HG02623 (cell line): ENCODE results near the gene TRPC5OS.

Source experiments
- ATAC-seq: cut with Tn5 transposase; IDR thresholded peaks from one replicate; pipeline ENCODE4 v1.9.1; 2021; ENCODE audit warnings: moderate library complexity; ENCODE audit not compliant: unreplicated experiment

The TRPC5OS gene

DNA sequence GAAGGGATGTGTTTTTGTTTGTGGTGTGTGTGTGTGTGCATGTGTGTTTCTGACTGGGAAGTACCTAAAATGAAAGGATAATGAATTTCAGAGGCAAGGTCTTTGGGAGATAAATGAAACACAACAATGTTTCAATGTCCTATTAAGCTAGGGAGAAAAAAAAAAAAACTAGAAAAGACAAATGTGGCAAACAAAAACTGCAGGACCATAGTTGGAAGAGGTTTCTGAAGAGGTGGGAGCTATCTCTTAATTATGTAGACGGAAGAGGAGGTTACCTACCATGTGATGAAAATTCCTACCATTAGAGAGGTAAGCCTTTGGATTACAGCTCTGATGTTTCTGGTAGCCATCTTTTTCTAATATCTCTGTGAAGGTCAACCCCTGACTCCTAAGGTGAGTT is at the start of gene TRPC5OS:
Gene TRPC5OS (plus strand): TSS at position 301 of the 400 bp plus-strand sequence. CDS start 25,669 bp downstream, outside the sequence.
- ATAC-seq = no peak

DNA sequence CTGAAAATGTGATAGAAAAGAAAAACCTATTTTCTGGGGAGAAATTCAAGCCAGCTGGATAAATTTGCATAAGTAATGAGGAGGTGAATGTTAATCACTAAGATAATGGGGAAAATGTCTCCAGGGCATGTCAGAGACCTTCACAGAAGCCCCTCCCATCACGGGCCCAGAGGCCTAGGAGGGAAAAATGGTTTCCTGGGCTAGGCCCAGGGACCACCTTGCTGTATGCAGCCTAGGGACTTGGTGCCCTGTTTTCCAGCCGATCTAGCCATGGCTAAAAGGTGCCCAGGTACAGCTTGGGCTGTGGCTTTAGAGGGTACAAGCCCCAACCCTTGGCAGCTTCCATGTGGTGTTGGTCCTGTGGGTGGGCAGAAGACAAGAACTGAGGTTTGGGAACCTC is 46.6 kb upstream of the TRPC5OS start:
- ATAC-seq = no peak

DNA sequence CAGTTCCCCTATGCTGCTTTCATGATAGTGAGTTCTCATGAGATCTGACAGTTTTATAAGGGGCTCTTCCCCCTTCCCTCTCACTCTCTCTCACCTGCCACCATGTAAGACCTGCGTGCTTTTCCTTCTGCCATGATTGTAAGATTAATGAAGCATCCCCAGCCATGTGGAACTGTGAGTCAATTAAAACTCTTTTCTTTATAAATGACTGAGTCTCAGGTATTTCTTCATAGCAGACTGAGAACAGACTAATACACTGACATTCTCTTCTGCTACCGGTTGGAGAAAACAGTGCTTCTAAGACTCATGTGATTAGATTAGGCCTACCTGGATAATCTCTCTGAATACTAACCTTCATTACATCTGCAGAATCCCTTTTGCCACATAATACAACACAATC is 45.4 kb upstream of the TRPC5OS start:
- ATAC-seq = no peak

DNA sequence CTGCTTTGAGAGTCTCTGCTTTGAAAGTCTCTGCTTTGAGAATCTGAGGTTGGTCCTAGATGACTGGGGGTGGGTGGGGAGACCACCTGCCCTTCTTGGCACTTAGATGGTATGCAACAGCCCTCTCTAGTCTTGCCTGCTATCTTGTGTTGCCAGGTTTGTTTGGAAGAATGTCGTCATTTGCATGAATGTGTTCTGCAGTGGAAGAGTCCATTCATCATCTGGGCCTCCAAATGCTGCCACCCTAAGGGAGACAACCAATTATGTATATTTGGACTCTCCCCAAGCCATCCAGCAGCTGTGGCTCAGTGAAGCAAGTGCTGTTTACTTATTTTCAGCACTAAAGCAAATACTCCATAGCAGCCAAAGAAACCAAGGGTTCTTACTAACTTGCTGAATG is 44.6 kb upstream of the TRPC5OS start:
- ATAC-seq = no peak

DNA sequence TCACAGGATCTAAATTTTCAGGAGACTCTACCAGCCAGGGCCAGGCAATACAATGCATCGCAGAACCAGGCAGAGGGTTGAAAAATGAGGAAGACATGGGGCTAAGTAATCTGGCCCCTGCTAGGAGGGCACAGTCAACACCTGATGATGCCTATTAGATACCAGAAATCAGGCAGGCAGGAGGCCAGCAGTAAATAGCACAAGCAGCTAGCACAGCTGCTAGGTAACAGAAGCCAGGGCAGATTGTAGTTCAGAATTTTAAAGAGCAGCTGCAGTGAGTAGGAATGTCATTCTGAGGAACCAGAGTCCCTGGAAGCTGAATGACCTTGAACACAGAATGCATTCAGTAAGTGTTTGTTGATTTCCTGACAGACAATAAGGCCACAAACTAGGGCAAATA is 38.8 kb upstream of the TRPC5OS start:
- no peak for ATAC-seq

DNA sequence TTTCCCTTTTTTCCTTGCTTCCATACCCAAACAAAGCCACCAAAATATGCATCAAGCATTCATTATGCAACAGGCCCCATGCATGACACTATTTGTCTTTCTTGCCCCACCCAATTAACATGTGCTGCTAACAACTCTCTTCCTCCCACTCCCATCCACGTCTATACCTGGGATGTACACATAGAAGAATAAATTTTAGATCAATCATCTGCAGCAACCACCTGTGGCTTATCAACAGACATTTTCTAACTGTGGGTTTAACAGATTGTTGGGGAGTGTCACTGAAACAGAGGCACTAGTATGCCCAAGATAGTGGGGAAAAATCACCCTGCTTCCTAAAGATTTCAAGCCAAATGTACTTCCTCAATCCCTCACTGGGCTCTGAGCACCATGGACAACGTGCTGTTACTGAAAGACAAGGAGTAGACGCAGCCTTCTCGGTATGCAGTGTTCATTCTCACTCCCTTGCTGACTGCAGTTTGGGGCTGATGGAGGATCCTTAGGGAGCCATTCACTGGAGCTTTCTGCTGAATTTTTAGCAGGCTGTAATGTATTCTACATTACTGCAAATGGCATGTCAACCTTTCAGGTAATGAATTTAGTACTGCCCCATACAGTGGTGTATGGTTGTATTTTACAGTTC is 28.4 kb upstream of the TRPC5OS start:
- ATAC-seq = no peak

DNA sequence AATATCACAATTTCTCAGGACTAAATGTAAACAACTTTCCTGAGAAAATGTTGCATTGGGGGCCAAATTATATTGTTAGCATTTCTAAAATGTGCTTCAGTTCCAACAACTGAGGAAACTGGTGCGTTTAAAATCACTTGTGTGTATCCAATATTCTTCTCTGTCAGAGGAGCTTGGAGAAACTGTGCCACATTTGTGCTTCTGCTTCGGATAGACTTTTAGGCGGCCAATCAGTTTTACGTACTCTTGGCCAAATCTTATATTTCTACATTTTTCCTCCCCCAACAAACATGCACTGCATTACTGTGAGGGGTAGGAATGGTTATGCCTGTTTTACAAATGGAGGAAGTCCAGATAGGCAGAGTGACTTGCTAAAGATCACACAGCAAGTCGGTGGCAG is 27.4 kb upstream of the TRPC5OS start:
- no peak for ATAC-seq

DNA sequence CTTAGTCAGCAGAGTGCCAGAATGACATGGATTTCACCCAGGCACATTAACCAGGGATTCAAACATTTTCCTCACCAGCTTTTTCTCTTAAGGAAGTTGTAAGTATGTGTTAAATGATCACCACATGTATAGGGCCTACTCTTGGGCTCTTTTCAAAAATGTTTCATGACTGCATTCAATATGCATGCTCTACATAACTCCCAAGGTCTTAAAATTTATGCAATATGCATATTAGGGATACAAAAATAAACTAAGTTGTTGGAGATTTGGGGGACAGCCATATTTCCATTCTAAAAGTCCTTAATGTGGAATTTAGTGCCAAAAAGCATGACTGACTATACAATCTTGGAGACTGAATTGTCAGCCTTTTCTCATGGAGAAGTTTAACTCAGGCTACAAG is 25.0 kb upstream of the TRPC5OS start:
- no peak for ATAC-seq

DNA sequence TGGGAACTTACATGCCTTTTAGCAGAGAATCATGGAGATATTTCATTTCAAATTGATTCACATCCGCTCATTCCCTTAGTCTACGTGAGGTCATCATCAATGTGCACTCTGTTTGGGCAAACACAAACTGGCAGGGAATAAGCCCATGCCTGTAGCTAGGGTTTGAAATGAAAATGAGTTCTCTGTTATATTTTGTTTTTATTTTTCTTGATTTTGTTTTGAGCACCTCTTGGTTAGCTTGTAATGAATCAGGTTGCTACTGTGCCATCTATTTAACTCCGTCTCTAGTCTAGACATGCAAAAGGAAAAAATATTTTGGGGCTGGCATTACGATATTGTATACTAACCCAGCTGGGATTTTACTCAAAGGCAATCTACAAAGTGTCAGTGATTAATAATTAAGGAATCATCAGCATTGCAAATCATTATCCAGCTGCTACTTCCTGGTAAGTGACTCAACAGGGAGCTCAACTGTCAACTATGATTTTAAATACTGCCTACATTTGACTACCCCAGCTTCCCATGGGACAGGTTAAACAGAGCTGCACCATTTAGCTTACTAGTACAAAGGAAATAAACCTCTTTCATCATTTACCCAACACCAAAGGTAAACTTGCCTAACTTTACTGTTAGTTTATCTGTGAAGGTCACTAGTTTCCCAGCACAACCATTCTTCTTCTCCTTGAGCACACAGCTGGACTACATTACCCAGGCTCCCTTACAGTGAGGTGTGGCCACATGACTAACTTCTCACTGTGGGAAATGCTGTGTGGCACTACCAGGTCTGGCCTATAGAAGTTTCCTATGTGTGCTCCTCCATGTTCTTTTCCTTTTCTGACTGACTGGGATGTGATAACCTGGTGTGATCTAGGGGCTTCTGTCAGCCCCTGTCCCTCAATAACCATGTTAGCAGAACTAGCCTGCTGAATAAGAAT is 21.2 kb upstream of the TRPC5OS start:
- ATAC-seq = no peak

DNA sequence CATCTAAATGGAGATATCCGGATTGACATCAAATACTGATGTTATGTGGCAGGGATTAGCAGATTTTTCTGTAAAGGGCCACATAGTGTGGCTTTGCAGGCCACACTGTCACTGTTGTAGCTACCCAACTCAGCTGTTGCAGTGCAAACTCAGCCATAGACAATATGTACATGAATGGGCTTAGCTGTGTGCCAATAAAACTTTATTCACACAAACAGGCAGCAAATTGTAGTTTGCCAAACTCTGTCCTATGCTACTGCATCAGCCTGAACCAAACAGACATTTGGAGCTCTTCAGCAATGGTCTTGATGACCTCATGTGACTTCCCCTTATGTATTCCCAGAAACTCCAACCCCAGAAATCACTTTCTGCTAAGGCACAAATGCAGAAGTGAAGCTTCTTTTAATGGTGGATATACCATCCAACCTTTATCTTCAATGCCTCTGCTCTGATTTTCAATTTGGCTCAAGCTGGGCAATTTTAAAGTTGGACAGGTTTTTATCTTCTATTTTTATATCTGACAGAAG is 18.4 kb upstream of the TRPC5OS start:
- ATAC-seq = no peak

DNA sequence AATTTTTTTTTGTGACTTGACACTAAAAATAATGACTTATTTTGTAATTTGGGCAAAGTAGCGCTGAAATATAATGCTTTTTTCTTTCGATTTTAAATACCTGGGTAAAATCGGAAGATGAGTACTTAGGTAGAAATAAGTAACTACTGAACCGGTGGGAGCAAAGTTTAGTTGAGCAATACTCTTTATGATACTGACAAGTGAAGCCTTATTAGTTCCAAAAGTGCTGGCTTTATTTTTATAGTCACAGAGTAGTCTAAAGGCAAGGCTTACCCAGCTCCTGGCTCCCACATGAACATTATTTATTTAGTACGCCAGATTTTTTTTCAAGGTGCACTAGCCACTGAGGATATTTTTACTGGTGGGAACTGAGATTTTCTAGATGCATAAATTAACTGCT is 14.4 kb upstream of the TRPC5OS start:
- ATAC-seq = no peak

DNA sequence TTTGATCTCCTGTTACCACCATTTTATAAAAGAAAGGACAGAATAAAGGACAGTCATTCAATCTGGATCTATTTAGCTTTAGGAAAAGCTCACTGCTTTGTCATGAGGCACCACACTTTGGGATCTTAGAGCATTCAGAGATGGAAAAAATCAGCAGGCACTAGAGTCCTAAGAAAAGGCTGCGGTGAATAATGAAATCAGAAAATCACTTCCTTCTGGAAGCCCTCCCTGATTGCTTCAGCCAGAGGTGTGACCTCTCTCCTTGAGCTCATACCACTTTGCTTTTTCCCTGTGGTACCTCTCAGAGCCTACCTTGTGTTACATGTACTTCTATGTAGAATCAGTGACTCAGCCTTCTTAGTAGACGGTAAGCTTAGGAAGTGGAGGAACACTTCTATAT is 8.7 kb upstream of the TRPC5OS start:
- no peak for ATAC-seq

DNA sequence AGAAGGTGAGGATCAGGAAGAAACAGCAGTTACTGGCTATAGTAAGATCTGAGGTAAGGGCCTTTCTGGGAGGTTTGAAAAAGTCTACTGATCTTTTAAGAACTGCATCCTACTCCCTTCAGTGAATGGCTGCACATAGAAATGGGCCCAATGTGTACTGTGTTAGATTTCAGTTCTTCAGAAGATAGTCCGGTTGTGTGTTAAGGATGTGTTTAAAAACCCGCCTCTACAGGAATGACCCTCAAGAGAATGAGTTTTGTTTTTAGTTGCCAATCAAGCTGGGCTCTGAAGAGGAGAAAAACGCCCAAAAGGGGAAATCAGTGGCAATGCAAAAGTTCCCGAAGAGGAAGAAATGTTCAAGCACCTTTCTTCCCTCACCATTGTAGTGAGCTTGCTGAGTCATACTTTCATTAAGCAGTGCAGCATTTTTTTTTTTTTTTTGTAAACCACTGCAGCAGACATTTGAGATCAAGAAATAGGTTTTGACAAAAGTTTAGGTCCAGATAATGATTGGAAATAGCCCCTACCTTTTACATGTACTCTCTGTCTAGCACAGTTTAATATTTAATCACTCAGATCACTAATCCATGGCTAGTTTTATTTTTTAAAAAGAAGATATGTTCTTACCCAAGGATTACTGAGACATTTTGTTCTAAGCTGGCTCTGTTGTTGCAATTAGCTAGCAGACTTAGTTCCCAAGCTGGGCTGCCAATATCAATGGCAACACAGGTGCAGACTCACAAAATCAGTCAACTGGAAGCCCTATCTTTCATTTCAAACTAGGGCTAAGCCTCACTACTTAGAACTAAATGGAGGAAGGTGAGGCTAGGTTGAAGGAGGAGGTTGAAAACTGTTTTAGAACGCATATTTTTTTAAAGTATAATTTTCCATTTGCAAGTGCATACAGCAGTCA is 7.0 kb upstream of the TRPC5OS start:
- peak; percentile 65 for ATAC-seq

DNA sequence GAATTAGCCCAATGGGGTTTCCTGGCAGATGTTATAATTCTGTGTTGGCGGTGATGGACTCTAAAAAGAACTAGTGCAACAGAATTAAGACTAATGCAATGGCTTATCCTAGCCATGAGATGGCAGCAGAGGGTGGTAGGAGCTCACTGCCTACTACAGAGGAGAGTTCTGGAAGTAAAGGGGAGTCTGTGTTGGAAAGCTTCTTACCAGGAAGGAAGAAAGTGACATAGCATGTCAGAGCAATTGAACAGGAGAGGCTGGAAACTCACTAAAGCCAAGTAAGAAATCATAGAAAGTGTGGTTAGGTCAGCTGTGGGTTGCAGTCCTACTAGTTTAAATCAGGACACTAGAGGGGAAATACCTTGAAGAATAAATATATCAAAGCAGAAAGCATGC is 6.3 kb upstream of the TRPC5OS start:
- ATAC-seq = peak; percentile 73

DNA sequence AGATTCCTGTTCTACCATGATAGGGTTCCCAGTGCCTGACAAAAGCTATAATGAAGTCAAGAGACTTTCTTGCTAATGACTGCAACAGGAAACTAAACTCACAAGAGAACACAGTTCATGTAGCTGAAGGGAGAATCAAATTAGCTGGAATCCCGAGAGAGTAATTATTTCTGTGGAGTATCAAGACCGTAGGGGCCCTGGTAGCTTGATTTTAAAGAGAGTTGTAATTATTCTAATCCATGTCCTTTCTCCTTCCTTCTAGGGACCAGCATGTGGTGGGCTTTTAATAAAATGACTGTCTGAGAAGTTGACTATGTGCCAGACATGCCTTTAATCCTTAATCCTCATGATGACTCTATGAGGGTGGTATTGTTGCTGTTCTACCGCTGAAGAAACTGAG is 1.7 kb upstream of the TRPC5OS start:
- ATAC-seq = no peak

DNA sequence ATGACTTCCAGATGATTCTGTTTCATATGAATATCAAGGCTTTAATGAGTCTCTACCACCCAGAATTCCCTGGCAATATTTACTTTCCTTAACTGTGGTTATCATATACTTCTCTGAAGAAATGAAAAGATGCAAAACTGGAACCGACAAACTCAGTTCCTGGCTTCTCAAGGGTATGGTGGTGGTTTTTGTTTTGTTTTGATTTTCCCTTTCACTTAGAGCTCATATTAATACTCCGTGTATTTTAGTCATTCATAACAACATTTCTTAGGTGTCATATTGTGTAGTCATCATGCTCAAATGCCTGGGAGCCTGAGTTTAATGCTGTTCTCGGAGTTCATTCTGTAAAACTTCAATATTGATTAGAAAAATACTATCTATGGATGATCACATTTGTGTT is 665 bp downstream of the TRPC5OS start:
- no peak for ATAC-seq

DNA sequence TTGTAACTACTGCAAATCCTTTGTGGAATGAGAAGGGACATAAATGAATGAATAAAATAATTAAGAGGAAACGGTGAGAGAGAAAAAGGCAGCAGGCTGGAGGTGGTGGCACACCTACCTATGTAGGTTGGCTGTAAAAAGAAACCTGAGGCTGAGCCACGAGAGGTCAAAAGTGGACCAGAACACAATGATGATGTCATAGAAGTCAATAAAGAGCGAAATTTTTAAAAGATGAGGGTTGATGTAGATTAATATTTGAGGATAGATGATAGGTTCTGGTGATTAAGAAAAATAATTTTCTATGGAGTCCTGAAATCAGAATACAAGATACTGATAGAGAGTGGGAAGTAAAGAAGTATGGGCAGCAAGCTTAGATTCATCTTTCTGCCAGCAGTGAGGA is 1.7 kb downstream of the TRPC5OS start:
- ATAC-seq = no peak

DNA sequence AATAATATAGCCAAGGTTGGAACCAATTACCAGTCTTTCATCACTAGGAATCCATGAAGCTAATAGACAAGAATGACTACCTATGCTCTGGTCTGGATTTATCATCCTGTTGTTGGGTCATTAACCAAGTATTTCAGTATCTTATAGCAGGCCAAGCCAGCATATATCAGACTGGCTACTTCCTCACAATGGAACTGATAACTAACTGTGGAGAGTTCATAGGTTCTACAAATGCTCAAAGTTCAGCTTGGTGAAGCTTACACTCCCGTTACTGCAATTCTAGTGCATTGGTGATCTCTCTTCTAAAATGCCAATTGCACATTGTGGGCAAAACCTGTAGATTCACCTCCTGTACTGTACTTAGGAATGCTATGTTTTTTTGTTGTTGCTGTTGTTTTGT is 4.8 kb downstream of the TRPC5OS start:
- ATAC-seq = no peak

DNA sequence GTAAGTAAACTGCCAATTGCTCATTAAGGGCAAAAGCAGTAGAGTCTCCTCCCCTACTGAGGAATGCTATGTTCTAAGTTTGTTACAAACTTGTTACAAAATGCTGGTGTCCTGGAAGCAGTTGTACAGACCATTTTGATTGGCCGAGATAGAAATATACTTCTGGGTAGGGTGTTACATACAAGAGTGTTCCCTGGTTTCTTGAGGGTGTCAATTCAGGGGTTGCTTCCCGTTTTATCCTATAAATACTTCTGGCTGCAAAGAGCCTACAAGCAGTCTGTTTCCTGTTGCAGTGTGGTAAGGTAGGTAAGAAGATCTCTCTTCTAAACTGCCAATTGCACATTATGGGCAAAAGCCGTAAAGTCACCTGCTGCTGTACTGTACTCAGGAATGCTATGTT is 5.7 kb downstream of the TRPC5OS start:
- no peak for ATAC-seq

DNA sequence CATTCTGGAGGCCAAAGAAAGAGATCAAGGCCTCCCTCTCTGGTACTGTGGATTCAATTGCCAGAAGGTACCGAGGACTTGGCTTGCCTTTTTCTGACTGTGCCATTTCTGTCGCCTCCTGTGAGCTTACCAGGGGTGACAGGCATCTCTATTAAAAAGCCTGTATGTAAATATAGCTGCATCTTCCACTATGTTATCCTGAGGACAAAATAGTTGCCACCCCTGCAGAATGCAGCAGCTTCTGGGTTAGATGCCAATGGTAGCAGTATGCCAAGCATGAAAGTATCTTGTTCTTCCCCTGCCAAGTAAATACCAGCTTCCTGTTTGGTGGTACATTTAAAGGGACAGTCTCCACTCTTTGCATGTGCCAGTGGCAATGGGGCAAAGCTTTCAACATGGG is 10.7 kb downstream of the TRPC5OS start:
- ATAC-seq = no peak

DNA sequence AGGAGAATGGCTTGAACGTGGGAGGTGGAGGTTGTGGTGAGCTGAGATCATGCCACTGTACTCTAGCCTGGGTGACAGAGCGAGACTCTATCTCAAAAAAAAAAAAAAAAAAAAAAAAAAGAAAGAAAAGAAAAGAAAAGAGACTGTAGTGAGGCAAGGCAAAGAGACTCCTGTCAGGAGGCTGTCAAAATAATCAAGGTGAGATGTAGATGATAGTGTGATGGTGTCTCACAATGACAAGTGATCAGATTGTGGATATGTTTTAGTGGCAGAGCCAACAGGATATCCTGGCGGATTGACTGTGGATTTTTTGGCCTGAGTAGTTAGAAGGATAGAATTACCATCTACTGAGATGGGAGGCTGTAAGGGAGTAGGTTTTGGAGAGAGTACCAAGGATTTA is 12.6 kb downstream of the TRPC5OS start:
- no peak for ATAC-seq
